Activated T-cell treated with anti-CD3 and anti-CD28 coated beads, Interleukin-2, amount 50 U/mL, for 72 hours (primary cell): ENCODE results near the gene SRGAP3. TPM values are rescaled to one million over a fixed set of nuclear protein-coding genes. Genes with fewer than 3 reads are reported as not detected.

Source experiments
- ATAC-seq, 2 donors: fragments of 150-1000 bp; cut with Tn5 transposase; replicated peaks in 1 of 2; 2 replicates each; pipeline ENCODE4 v1.10.0; 2021; ENCODE audit warnings: moderate library complexity in 2 of 2, mild to moderate bottlenecking in 1 of 2
- DNase-seq, 2 donors: peaks; one replicate each; pipeline ENCODE4 v3.0.0; 2021 to 2022; ENCODE audit warnings: mixed read lengths in 1 of 2
- H3K27ac Mint-ChIP-seq: one replicate; pipeline ENCODE4 v1.8.0; 2022; ENCODE audit warnings: mild to moderate bottlenecking, moderate library complexity, mixed read lengths
- H3K27me3 Mint-ChIP-seq: one replicate; pipeline ENCODE4 v1.8.0; 2022; ENCODE audit warnings: low read depth, mixed read lengths
- H3K36me3 Mint-ChIP-seq, 2 donors: one replicate each; pipeline ENCODE4 v1.8.0; 2022; ENCODE audit warnings: mixed read lengths in 2 of 2, mild to moderate bottlenecking in 1 of 2; ENCODE audit not compliant: insufficient read depth in 2 of 2
- H3K4me1 Mint-ChIP-seq: one replicate; pipeline ENCODE4 v1.8.0; 2022; ENCODE audit warnings: low read depth, mixed read lengths
- H3K4me3 Mint-ChIP-seq, 2 donors: one replicate each; pipeline ENCODE4 v1.8.0; 2022; ENCODE audit warnings: mild to moderate bottlenecking in 2 of 2, mixed read lengths in 2 of 2, moderate library complexity in 2 of 2
- H3K9me3 Mint-ChIP-seq, 2 donors: one replicate each; pipeline ENCODE4 v1.8.0; 2022; ENCODE audit warnings: mixed read lengths in 2 of 2
- total RNA-seq, 2 donors: library from RNA; stranded (reverse); gene quantifications; one replicate each; pipeline ENCODE4 v1.2.3, GENCODE V29; 2022

SRGAP3 gene
- total RNA-seq, 2 donors from 2014 or later = 2.8 to 3.0 TPM

DNA sequence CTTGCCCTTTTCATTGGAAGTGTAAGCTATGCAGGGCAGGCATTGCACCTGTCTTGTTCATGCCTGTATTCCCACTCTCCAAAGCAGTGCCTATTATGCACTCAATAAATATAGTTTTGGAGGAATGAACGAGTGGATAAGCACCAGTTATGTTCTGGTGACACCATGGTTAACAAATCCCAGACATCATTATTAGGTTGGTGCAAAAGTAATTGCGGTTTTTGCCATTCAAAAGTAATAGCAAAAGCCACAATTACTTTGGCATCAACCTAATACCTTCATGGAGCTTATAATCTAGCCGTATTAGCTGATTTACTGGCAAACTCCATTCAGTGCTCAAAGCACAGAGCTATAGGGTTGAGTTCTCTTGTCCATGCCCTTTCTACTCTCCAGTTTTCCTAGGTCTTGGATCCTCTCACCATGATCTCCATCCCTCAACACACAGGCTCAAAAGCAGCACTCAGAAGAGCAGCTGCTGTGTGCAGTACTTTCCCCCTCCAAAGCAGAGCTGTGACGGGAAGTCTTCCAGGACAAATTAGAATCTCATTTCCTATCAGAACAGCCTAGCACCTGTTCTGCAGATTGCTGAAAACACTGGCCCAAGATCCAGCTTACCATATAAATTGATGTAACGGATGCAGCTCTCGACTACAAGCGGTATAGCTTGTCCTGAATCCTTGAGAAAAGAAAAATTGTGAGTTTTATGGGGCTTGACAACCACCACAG lies 223.0 kb downstream of the SRGAP3 start:
- Mint-ChIP-seq H3K4me3 (no peak overlapping the region), H3K36me3 (no peaks in the 10 kb centered on the region), H3K27ac (no peak overlapping the region), H3K9me3 (no peaks in the 10 kb centered on the region), H3K4me1 (no peaks in the 10 kb centered on the region), H3K27me3 (no peaks in the 10 kb centered on the region)
- DNase-seq (no peak), ATAC-seq (no peak)

GRCh38 chr3:9024341-9024740 lies 225.1 kb downstream of the SRGAP3 start:
- H3K27ac Mint-ChIP-seq = no peak overlapping the region
- no peaks in the 10 kb centered on the region for H3K4me1 Mint-ChIP-seq
- DNase-seq (no peak), ATAC-seq (no peak)
- no peaks in the 10 kb centered on the region for H3K36me3 Mint-ChIP-seq
- H3K4me3 Mint-ChIP-seq = no peak overlapping the region
- H3K27me3 Mint-ChIP-seq = no peaks in the 10 kb centered on the region
- no peaks in the 10 kb centered on the region for H3K9me3 Mint-ChIP-seq

GRCh38 chr3:9023226-9023590 lies 226.2 kb downstream of the SRGAP3 start:
- no peaks in the 10 kb centered on the region for H3K27me3 Mint-ChIP-seq
- ATAC-seq (no peak), DNase-seq (no peak)
- no peak overlapping the region for H3K4me3 Mint-ChIP-seq
- no peaks in the 10 kb centered on the region for H3K36me3 Mint-ChIP-seq
- H3K27ac Mint-ChIP-seq = no peak overlapping the region
- H3K4me1 Mint-ChIP-seq = no peaks in the 10 kb centered on the region
- H3K9me3 Mint-ChIP-seq = no peaks in the 10 kb centered on the region

DNA sequence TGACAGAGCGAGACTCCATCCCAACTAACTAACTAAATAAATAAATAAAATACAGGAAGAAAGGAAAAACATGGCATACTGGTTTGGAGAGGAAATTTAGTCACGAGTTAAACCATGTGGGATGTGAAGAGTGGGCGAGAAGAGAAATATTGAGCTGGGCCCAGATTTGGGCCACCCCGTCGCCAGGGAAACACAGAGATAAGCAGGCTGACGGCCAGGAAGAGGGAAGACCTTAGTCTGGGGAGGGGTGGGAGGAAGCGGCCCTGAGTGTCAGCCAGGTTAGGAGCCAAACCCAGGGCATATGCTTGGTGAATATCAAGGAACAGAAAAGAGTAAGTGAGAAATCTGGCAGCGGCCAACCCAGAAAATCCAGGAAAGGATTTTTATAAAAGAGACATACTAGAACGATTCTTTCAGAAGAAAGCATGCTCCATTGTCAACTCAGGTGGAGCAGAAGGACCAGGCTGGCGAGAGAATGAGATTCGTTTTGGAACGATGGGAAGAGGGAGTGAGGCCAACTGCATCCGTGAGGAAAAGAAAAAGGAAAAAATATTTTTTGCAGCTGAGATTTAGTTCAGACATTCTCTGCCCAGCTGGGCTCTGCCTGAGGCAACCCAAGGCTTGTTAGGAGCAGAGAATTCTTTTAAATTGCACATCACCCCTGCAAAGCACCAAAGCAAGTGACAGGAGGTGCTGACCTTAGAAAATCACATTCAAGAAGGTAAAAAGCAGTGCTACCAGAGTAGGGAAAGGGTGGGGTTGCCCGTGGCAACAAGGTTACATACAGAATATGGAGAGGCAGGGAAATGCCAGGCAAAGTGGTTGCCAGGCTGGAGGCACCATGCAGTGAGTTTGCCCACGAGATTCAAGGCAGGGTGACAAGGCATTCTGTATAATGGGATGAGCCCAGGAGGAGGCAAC lies 226.9 kb downstream of the SRGAP3 start:
- Mint-ChIP-seq H3K4me1 (no peaks in the 10 kb centered on the region), H3K36me3 (no peaks in the 10 kb centered on the region), H3K4me3 (no peak overlapping the region), H3K27me3 (no peaks in the 10 kb centered on the region), H3K27ac (no peak overlapping the region), H3K9me3 (no peaks in the 10 kb centered on the region)
- ATAC-seq (no peak), DNase-seq (no peak)

DNA sequence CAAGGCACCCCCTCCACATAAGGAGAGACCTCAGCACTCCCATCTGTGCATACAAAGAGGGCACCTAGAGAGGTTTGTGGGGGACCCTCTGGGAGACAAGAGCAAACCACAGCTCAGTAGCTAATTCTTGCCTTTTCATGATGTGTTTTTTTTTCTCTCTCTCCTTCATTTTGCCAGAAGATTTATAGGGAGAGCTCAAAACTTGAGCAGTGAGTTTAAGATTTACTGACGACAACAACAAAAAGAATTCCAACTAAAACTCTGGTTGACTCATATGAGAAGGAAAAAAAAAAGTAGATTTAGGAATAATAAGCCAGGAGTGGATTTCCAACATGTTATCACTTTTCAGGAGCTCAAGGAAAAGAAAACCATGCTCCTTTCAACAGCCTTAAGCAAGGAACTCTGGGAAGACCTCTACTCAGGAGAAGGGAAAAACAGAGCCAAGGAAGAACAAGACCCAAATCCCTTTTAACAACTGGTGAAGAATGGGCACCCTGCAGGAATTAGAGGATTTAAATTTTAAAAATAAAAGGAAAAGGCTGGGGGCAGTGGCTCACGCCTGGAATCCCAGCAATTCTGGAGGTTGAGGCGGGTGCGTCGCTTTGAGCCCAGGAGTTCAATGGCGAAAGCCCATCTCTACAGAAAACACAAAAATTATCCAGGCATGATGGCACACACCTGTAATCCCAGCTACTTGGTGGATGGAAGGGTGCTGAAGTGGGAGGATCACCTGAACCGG lies 228.0 kb downstream of the SRGAP3 start:
- Mint-ChIP-seq H3K9me3 (no peaks in the 10 kb centered on the region), H3K4me1 (no peaks in the 10 kb centered on the region), H3K4me3 (no peak overlapping the region), H3K27me3 (no peaks in the 10 kb centered on the region), H3K27ac (no peak overlapping the region), H3K36me3 (no peaks in the 10 kb centered on the region)
- no peak for ATAC-seq
- no peak for DNase-seq

GRCh38 chr3:9020426-9020825 lies 229.0 kb downstream of the SRGAP3 start:
- no peak for DNase-seq
- Mint-ChIP-seq H3K4me1 (no peaks in the 10 kb centered on the region), H3K36me3 (no peaks in the 10 kb centered on the region), H3K27me3 (no peaks in the 10 kb centered on the region), H3K4me3 (no peak overlapping the region), H3K27ac (no peak overlapping the region), H3K9me3 (no peaks in the 10 kb centered on the region)
- no peak for ATAC-seq

DNA sequence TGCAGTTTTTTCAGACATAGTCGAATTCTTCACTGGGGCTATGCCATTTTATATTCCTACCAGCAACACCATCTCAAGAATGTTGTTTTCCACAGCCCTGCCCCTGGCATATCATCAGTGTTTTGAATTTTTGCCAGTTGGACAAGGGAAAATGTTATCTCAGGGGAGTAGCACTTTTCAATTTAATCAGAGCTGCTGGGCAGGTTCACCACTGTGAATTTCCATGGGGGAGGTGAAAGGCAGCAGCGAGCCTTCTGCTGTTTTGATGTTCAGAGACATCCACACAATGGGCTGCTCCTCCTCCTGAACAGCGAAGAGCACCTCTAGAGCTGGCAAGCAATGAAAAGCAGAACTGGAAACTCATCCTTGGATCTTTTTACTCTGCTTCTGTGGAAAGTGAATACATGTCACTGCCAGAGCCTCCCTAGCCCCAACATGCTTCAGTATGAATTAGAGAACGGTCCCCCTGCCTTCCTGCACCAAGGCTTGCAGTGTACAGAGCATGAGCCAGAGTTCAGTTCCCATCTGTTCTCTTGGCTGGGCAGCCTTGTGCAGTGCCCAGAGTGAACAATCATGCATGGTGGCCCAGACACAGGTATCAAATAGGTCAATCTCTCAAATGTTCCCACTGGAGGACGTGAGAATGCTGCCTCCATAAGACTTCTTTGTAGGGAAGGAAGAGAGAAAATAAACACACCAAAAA lies 230.0 kb downstream of the SRGAP3 start:
- ATAC-seq (no peak), DNase-seq (no peak)
- Mint-ChIP-seq H3K4me1 (no peaks in the 10 kb centered on the region), H3K27ac (no peak overlapping the region), H3K4me3 (no peak overlapping the region), H3K9me3 (no peaks in the 10 kb centered on the region), H3K27me3 (no peaks in the 10 kb centered on the region), H3K36me3 (no peaks in the 10 kb centered on the region)

- Mint-ChIP-seq H3K4me3 (no peak overlapping the region), H3K27ac (no peak overlapping the region), H3K4me1 (peaks cover 9% of the 10 kb centered on the region), H3K9me3 (no peaks in the 10 kb centered on the region), H3K27me3 (no peaks in the 10 kb centered on the region), H3K36me3 (no peaks in the 10 kb centered on the region)
- DNase-seq = no peak
- ATAC-seq = no peak
Measured at GRCh38 chr3:9015250-9015649, 234.2 kb downstream of the SRGAP3 start.

GRCh38 chr3:9013782-9014563 lies 235.5 kb downstream of the SRGAP3 start:
- no peaks in the 10 kb centered on the region for H3K27me3 Mint-ChIP-seq
- H3K36me3 Mint-ChIP-seq = no peaks in the 10 kb centered on the region
- DNase-seq = no peak
- H3K4me3 Mint-ChIP-seq = no peak overlapping the region
- no peak overlapping the region for H3K27ac Mint-ChIP-seq
- H3K9me3 Mint-ChIP-seq = no peaks in the 10 kb centered on the region
- H3K4me1 Mint-ChIP-seq = peaks cover 9% of the 10 kb centered on the region
- no peak for ATAC-seq

- Mint-ChIP-seq H3K4me1 (peaks cover 9% of the 10 kb centered on the region), H3K36me3 (no peaks in the 10 kb centered on the region), H3K27me3 (no peaks in the 10 kb centered on the region), H3K27ac (no peak overlapping the region), H3K4me3 (no peak overlapping the region), H3K9me3 (no peaks in the 10 kb centered on the region)
- peak; percentile 7 to 19 for DNase-seq
- peak; percentile 77 to 90 for ATAC-seq
Measured at GRCh38 chr3:9012521-9012920, 236.9 kb downstream of the SRGAP3 start.

DNA sequence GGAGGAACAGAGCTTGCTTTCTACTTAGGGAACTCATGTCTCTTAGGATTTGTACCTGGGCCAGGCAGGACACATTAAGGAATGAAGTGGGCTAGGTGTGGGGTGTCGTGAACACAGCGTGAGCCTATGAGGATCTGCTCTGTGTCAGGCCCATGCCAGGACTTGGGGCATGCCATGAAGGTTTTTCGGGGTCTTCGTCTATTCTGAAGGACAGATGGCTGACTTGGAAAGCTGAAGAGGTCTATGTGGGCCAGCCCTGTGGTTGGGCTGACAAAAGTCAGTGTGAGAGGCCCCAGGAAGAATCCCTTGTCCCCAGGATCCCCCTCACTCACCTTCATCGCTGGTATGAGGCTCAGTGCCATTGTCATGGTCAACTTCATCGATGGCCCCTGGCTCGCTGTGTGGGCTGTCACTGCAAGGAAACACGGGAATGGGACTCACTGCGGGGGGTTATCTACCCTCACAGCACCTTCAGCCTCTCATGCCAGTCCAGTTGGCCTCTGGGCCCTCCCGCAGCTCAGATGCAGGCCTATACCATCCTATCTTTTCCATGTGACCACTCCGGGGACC lies 239.4 kb downstream of the SRGAP3 start:
- no peaks in the 10 kb centered on the region for H3K36me3 Mint-ChIP-seq

More for the DNA sequence above, 239.4 kb downstream of the SRGAP3 start:
- H3K4me1 Mint-ChIP-seq = peaks cover 9% of the 10 kb centered on the region
- H3K4me3 Mint-ChIP-seq = no peak overlapping the region
- DNase-seq (no peak), ATAC-seq (no peak)
- no peaks in the 10 kb centered on the region for H3K27me3 Mint-ChIP-seq
- H3K9me3 Mint-ChIP-seq = no peaks in the 10 kb centered on the region
- no peak overlapping the region for H3K27ac Mint-ChIP-seq
